DND-41 (cell line): Measurements from ENCODE around the gene UPK3BL1.
"Not testable (repeated sequence)": the region's sequence is repeated elsewhere in the genome, so short reads cannot be mapped to it uniquely, and the experiment has no call there.

ENCODE experiments used
- ATAC-seq: fragments of 200-7000 bp; cut with Tn5 transposase; 3 replicates; pipeline ENCODE4 v1.9.1; 2021; ENCODE audit warnings: low read depth; ENCODE audit not compliant: insufficient read depth
- DNase-seq: peaks from one replicate; pipeline ENCODE4 v3.0.0-alpha.2; 2020
- H2AFZ ChIP-seq: 2 replicates; pipeline ENCODE4 v1.6.0; 2012; ENCODE audit warnings: low read depth, low read length
- H3K27ac ChIP-seq: 2 replicates; pipeline ENCODE4 v1.5.1; 2012; ENCODE audit warnings: low read length, inconsistent platforms
- H3K27me3 ChIP-seq: fragments of 200-600 bp; sonication (generic); 2 replicates; pipeline ENCODE4 v1.6.0; 2012; ENCODE audit warnings: low read length, mild to moderate bottlenecking, inconsistent platforms; ENCODE audit not compliant: insufficient read depth, poor library complexity
- H3K36me3 ChIP-seq: 2 replicates; pipeline ENCODE4 v1.5.1; 2012; ENCODE audit warnings: low read length, inconsistent platforms; ENCODE audit not compliant: insufficient read depth
- H3K4me1 ChIP-seq: 2 replicates; pipeline ENCODE4 v1.5.1; 2012; ENCODE audit warnings: mild to moderate bottlenecking, low read length; ENCODE audit not compliant: insufficient read depth
- H3K4me2 ChIP-seq: 2 replicates; pipeline ENCODE4 v1.6.0; 2012; ENCODE audit warnings: mild to moderate bottlenecking, moderate library complexity, low read length, inconsistent platforms; ENCODE audit not compliant: insufficient read depth
- H3K4me3 ChIP-seq, 2 experiments: fragments of 200-600 bp in 1 of 2; shearing (Covaris generic) in 1 of 2; 2 replicates each; pipeline ENCODE4 v1.5.1; 2012 to 2016; ENCODE audit warnings: inconsistent platforms in 2 of 2, low read length in 2 of 2, mild to moderate bottlenecking in 2 of 2, low read depth in 1 of 2, moderate library complexity in 1 of 2
- H3K79me2 ChIP-seq: 2 replicates; pipeline ENCODE4 v1.6.0; 2012; ENCODE audit warnings: low read length, inconsistent platforms; ENCODE audit not compliant: insufficient read depth
- H3K9ac ChIP-seq: 2 replicates; pipeline ENCODE4 v1.6.0; 2012; ENCODE audit warnings: low read depth, mild to moderate bottlenecking, inconsistent platforms, low read length, moderate library complexity
- H3K9me3 ChIP-seq: 2 replicates; pipeline ENCODE4 v1.5.1; 2012; ENCODE audit warnings: low read length, moderate library complexity, mild to moderate bottlenecking, inconsistent platforms; ENCODE audit not compliant: insufficient read depth, severe bottlenecking
- H4K20me1 ChIP-seq: 2 replicates; pipeline ENCODE4 v1.6.0; 2012; ENCODE audit warnings: low read length; ENCODE audit not compliant: insufficient read depth

UPK3BL1 gene

GRCh38 chr7:102606848-102607247 is 35.7 kb downstream of the UPK3BL1 start:
- not testable (repeated sequence) for H3K36me3 ChIP-seq, H3K27ac ChIP-seq, H3K4me3 ChIP-seq, H3K27me3 ChIP-seq, H2AFZ ChIP-seq, H3K4me2 ChIP-seq, H4K20me1 ChIP-seq, DNase-seq, H3K79me2 ChIP-seq, H3K9me3 ChIP-seq, H3K4me1 ChIP-seq, ATAC-seq, H3K9ac ChIP-seq

GRCh38 chr7:102604431-102605145 is 38.0 kb downstream of the UPK3BL1 start:
- H3K4me3 ChIP-seq, H3K9me3 ChIP-seq, H3K4me1 ChIP-seq, H3K36me3 ChIP-seq, DNase-seq, H3K9ac ChIP-seq, H4K20me1 ChIP-seq, H3K4me2 ChIP-seq, H3K27me3 ChIP-seq, H2AFZ ChIP-seq, H3K79me2 ChIP-seq, H3K27ac ChIP-seq: not testable (repeated sequence)
- 0 out of 3 replicates have a peak, but pooled peaks have one; percentile 27 for ATAC-seq

- not testable (repeated sequence) for DNase-seq, H3K9ac ChIP-seq, H3K4me2 ChIP-seq, H3K79me2 ChIP-seq, H3K4me1 ChIP-seq, H3K36me3 ChIP-seq, H3K9me3 ChIP-seq, ATAC-seq, H2AFZ ChIP-seq, H3K4me3 ChIP-seq, H3K27ac ChIP-seq, H4K20me1 ChIP-seq, H3K27me3 ChIP-seq
Observed at GRCh38 chr7:102602317-102602716, 40.3 kb downstream of the UPK3BL1 start.

- H3K4me1 ChIP-seq, H3K9ac ChIP-seq, H3K4me3 ChIP-seq, H2AFZ ChIP-seq, H3K9me3 ChIP-seq, H3K79me2 ChIP-seq, H3K4me2 ChIP-seq, DNase-seq, H3K27me3 ChIP-seq, H4K20me1 ChIP-seq, H3K36me3 ChIP-seq, ATAC-seq, H3K27ac ChIP-seq: not testable (repeated sequence)
Observed at GRCh38 chr7:102599699-102600098, 42.9 kb downstream of the UPK3BL1 start.

GRCh38 chr7:102596036-102596435 is 46.6 kb downstream of the UPK3BL1 start:
- not testable (repeated sequence) for H3K4me3 ChIP-seq, H3K79me2 ChIP-seq, H3K9ac ChIP-seq, H3K4me1 ChIP-seq, H3K4me2 ChIP-seq, ATAC-seq, H2AFZ ChIP-seq, H3K36me3 ChIP-seq, H3K9me3 ChIP-seq, H3K27ac ChIP-seq, DNase-seq, H4K20me1 ChIP-seq, H3K27me3 ChIP-seq

- H3K4me3 ChIP-seq, H3K4me1 ChIP-seq, H3K4me2 ChIP-seq, H3K27ac ChIP-seq, H3K27me3 ChIP-seq, H2AFZ ChIP-seq, DNase-seq, H3K9ac ChIP-seq, H3K79me2 ChIP-seq, H3K36me3 ChIP-seq, H4K20me1 ChIP-seq, H3K9me3 ChIP-seq: not testable (repeated sequence)
- peak; percentile 78 for ATAC-seq
Observed at GRCh38 chr7:102593637-102594334, 48.8 kb downstream of the UPK3BL1 start.

- 0 out of 3 replicates have a peak, but pooled peaks have one; percentile 7 for ATAC-seq
Observed at GRCh38 chr7:102592477-102593019, 50.0 kb downstream of the UPK3BL1 start.

GRCh38 chr7:102589857-102590256 is 52.7 kb downstream of the UPK3BL1 start:
- not testable (repeated sequence) for H2AFZ ChIP-seq, H3K9me3 ChIP-seq, H3K4me3 ChIP-seq, H3K79me2 ChIP-seq, H3K9ac ChIP-seq, H4K20me1 ChIP-seq, H3K27ac ChIP-seq, DNase-seq, H3K4me2 ChIP-seq, H3K36me3 ChIP-seq, H3K27me3 ChIP-seq, H3K4me1 ChIP-seq
- peak; percentile 76 for ATAC-seq

More at GRCh38 chr7:102592477-102593019, 50.0 kb downstream of the UPK3BL1 start:
- H3K4me1 ChIP-seq, H3K27ac ChIP-seq, H3K27me3 ChIP-seq, H3K9me3 ChIP-seq, H4K20me1 ChIP-seq, H3K4me3 ChIP-seq, H3K79me2 ChIP-seq, H2AFZ ChIP-seq, H3K36me3 ChIP-seq, H3K9ac ChIP-seq, H3K4me2 ChIP-seq: not testable (repeated sequence)
- peak; percentile 14 for DNase-seq
